GM19467 (cell line): Measurements from ENCODE around the gene NRIP1.

Source experiments
- ATAC-seq: cut with Tn5 transposase; IDR thresholded peaks from one replicate; pipeline ENCODE4 v1.9.1; 2021; ENCODE audit warnings: mild to moderate bottlenecking, moderate library complexity; ENCODE audit not compliant: unreplicated experiment

The NRIP1 gene

DNA sequence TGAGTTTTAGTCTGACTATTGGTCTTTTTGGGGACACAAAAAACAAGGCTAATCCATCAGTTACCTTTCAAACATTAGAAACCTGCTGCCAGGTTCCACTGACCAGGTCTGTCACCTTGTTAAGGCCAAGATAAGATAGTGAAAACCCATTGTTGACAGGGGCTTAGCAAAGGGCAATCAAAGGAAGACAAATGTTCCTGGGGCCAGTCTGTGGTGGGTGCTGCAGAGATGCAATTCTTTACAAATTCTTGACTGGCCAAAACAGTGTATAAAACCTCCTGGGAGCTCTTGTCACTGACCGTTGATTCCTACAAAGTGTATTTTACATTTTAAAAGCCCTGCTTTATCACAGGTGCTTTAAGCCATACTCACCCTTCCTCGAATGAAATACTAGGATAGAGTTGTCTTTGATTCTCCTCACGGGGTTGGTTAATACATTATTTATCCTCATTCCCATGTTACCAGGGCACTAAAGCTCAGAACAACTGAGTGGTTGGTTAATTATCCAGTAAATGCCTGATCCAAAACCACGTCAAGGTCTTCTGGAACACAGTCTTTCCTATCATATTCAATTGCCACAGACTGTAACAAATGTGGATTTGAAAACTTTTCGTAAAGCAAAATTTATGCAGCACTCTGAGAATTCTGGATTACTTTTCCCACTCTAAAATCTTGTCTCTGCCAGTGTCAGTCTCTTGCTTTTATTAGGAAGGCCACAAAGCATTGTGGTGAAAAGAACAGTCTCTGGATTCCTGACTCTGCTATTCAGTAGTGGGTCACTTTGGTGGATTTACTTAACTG is 77.2 kb downstream of the NRIP1 start:
- ATAC-seq: no peak

DNA sequence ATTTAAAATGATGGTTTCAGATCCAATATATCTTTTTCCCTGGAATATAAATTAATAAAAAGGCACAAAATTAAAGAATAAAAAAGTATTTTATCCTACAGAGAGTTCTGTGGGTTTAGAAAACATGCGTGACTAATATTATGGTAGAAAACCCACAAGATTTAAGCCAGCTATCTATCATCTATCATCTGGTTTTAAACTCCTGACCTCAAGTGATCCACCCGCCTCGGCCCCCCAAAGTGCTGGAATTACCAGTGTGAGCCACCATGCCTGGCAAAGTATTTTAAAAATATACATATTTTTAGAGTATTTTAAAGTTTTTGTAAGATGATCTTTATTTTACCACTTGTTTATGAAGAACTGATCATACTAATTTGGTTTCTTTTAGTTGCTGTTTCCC is 79.5 kb downstream of the NRIP1 start:
- ATAC-seq: no peak

- no peak for ATAC-seq
Measured at GRCh38 chr21:14982336-14982735, 82.5 kb downstream of the NRIP1 start.

DNA sequence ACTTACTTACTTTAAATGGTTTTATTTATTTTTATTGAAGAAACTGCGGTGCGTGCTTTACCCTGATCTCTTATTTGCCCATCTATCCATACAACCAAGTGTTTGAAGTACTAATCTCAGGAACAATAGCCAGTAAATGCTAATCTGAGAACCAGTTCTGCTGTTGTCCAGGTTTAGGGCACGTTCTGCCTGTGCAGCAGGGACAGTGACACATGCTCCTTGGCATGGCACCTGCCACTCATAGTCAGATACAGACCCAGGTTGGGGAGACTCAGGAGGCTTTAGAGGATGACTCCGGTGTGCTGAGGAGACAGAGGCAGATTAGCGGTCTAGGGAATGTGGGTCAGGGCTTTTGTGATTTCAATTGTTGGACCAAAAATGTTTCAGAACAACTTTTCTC is 83.6 kb downstream of the NRIP1 start:
- ATAC-seq: no peak

- ATAC-seq: no peak
Measured at GRCh38 chr21:14979264-14979663, 85.5 kb downstream of the NRIP1 start.

DNA sequence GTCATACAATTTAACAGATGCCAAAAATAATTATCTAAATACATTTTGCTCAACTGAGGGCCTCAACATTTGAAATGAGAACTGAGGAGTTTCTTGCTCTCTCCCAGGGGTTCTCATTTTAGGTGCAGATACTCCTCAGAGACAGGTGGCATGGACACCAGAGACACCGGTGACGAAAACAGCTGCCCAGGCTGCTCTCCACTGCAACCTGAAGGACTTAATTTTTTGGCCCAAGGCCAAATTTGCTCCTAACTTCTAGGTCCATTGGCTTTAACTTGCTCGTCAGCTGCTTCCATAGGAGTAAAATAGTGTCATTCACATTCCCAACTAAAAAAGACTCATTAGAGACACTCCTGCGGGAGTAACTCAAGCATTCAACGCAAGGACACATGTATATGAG is 87.0 kb downstream of the NRIP1 start:
- ATAC-seq: no peak

GRCh38 chr21:14975136-14975919 is 89.5 kb downstream of the NRIP1 start:
- ATAC-seq: no peak

- ATAC-seq: no peak
Measured at GRCh38 chr21:14972678-14973077, 92.1 kb downstream of the NRIP1 start.

DNA sequence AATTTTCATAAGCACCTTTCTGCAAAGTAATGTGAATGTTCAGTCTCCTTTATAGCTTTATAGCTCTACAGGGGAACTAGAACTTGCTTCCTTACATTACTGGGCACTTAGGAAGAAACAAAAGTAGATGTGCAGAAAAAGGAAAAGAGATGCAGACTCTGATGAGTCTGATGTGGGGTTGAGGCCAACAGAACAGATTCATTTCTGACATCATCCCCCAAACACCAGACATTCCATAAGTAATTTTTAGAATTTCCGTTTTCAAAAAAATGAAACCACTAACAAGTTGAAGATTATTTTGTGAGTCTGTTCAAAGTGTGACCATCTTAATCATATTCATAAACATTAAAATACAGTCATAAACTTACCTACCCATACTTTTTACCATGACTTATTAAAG is 96.0 kb downstream of the NRIP1 start:
- no peak for ATAC-seq

- ATAC-seq: no peak
Measured at GRCh38 chr21:14968029-14968428, 96.8 kb downstream of the NRIP1 start.

GRCh38 chr21:14964621-14965020 is 100.2 kb downstream of the NRIP1 start:
- no peak for ATAC-seq

DNA sequence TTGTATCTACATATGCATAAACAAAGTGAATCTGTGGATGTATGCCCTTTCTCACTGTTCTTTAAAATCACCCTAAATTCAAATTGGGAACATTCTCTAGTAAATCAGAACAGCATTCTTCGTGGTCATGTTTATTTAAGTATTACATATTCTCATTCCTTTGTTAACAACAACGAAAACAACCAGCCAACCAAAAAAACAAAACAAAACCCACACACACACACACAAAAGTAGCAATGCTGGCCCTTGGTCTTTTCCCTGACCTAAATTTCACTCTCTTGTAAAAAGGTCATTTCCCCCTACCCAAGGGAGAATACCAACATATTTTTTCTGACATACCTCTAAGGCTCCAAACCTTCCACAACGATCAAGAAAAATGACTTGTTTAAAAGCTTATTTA is 102.6 kb downstream of the NRIP1 start:
- no peak for ATAC-seq

DNA sequence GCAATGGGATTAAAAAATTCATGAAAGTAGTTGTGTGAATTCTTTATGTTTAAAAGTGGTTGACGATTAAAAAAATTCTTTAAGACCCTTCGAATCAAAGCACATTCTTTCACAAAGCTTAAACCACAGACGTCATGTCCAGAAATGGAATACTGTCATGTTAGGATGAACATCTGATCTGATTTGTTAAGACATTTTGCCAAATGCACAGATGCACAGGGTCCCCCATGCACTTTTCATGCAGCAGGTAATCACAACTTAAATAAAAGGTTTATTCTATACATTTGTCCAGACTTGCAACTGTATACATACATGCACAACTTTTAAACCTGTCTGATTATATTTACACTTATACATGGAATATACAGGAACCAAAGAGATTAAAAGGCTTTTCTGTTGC is 103.3 kb downstream of the NRIP1 start:
- ATAC-seq: no peak

GRCh38 chr21:14959343-14959742 is 105.5 kb downstream of the NRIP1 start:
- no peak for ATAC-seq

- ATAC-seq: no peak
Measured at GRCh38 chr21:14957836-14958235, 107.0 kb downstream of the NRIP1 start.

GRCh38 chr21:14956807-14957206 is 108.0 kb downstream of the NRIP1 start:
- no peak for ATAC-seq

GRCh38 chr21:14955936-14956520 is 108.8 kb downstream of the NRIP1 start:
- no peak for ATAC-seq

DNA sequence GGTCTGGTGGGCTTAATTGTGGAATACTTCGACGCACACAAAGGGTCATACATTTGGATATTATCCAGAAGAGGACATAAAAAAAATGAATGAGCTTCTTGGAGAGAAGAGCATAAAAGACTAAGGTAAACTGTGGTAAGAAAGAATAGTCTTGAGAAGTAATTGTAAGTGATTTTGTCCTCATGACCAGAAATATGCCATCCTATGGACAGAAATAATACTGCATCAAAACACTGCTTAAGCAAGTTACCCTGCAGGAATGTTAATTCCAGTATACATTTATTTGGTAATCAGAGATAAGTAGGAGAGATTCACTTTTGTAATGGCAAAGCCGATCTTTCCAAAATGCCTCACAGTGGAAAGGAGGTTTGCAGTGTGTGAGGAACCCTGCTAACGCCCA is 111.9 kb downstream of the NRIP1 start:
- no peak for ATAC-seq

DNA sequence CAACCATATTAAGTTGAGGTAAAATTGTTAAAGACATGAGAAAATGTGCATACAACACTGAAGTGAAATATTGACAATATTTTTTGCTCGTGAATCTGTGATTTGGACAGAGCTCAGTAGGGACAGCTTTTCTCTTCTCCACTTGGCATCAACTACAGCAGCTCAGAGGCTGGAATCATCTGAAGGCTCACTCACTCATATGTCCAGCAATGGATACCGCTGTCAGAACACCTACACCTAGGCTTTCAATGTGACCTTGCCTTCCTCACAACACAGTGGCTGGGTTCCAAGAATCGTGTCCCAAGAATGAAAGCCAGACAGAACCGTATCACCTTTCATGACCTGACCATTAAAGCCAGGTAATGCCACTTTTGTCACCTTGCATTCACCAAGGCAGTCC is 115.2 kb downstream of the NRIP1 start:
- no peak for ATAC-seq

- ATAC-seq: no peak
Measured at GRCh38 chr21:14947613-14948160, 117.1 kb downstream of the NRIP1 start.

- ATAC-seq: no peak
Measured at GRCh38 chr21:14945176-14945575, 119.6 kb downstream of the NRIP1 start.

DNA sequence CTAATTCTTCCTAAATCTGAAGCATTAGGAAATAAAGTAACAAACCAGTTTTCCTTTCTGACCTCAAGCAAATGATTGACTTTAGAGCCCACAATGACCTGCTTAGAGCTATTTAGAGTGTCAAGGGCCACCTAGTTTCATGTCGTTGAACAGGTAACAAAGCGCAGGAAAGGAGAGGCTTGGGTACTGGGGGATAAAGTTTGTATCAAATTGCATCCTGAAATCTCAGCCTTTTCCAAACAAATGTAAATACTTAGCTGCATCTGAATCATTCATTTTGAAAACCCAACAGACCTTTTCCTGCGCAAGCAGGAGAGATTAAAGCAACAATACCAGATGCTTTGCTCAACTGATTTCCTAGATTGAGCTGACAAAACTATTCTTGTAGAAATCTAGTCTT is 121.2 kb downstream of the NRIP1 start:
- no peak for ATAC-seq
